H1 (cell line): Measurements from ENCODE around the gene LTBR. TPM values are rescaled to one million over a fixed set of nuclear protein-coding genes. Genes with fewer than 3 reads are reported as not detected.

ENCODE experiments used
- CTCF ChIA-PET: fragments of 300-600 bp; sonication (Branson Sonifier 250); formaldehyde crosslinking; loops from one replicate; lab custom pipeline; 2021; ENCODE audit not compliant: partially characterized antibody; lab: Charles Lee
- POLR2A ChIA-PET: fragments of 300-600 bp; sonication (Branson Sonifier 250); formaldehyde crosslinking; loops from one replicate; lab custom pipeline; 2021; ENCODE audit warnings: inconsistent platforms; ENCODE audit not compliant: partially characterized antibody; lab: Charles Lee
- DNase-seq, 2 experiments: peaks; one replicate each; pipeline versions ENCODE4 v3.0.0 to v3.0.0-alpha.2; 2010 to 2022; ENCODE audit warnings: low spot score in 2 of 2, low read depth in 1 of 2, mixed read lengths in 1 of 2
- FAIRE-seq: peaks from 2 replicates; lab custom pipeline; 2011; peaks lifted over from hg19 to GRCh38; lab: Jason Lieb, UNC
- H2AFZ ChIP-seq: 2 replicates; pipeline ENCODE4 v1.8.1; 2012; ENCODE audit warnings: low read length, inconsistent platforms
- H2AK5ac ChIP-seq: 2 replicates; pipeline ENCODE4 v1.6.1; 2013; ENCODE audit warnings: low read depth, low read length
- H2BK120ac ChIP-seq: replicated peaks from 2 replicates; pipeline ENCODE3; 2013; ENCODE audit warnings: low read depth, low read length, inconsistent platforms
- H2BK12ac ChIP-seq: 2 replicates; pipeline ENCODE4 v1.6.1; 2013; ENCODE audit warnings: low read depth, low read length
- H2BK15ac ChIP-seq: 2 replicates; pipeline ENCODE4 v1.6.1; 2013; ENCODE audit warnings: low read length
- H2BK20ac ChIP-seq: 2 replicates; pipeline ENCODE4 v1.6.1; 2013; ENCODE audit warnings: low read length
- H2BK5ac ChIP-seq: 2 replicates; pipeline ENCODE4 v1.6.1; 2013; ENCODE audit warnings: low read depth, low read length
- H3K14ac ChIP-seq: 2 replicates; pipeline ENCODE4 v1.6.1; 2013; ENCODE audit warnings: inconsistent platforms; ENCODE audit not compliant: insufficient read length
- H3K18ac ChIP-seq: 2 replicates; pipeline ENCODE4 v1.6.1; 2013; ENCODE audit warnings: low read length; ENCODE audit errors: extremely low read depth
- H3K23ac ChIP-seq: 2 replicates; pipeline ENCODE4 v1.6.1; 2013; ENCODE audit warnings: inconsistent platforms; ENCODE audit not compliant: insufficient read length
- H3K23me2 ChIP-seq: 2 replicates; pipeline ENCODE4 v1.6.1; 2013; ENCODE audit warnings: low read depth, low read length
- H3K27ac ChIP-seq: 2 replicates; pipeline ENCODE4 v1.6.1; 2011; ENCODE audit warnings: low read depth, low read length, inconsistent platforms
- H3K27me3 ChIP-seq, 4 experiments: replicated peaks in 1 of 4; 1 replicate in 1 of 4; 2 replicates in 3 of 4; pipeline versions ENCODE4 v1.6.1 to v1.8.1; 2011 to 2013; ENCODE audit warnings: low read length in 3 of 4, mild to moderate bottlenecking in 3 of 4, inconsistent platforms in 2 of 4, mixed read lengths in 2 of 4, moderate library complexity in 1 of 4; ENCODE audit not compliant: control insufficient read depth in 3 of 4, insufficient read depth in 3 of 4; ENCODE audit errors: extremely low read depth in 1 of 4
- H3K36me3 ChIP-seq, 4 experiments: 2 replicates each; pipeline versions ENCODE4 v1.6.1 to v1.8.1; 2011 to 2013; ENCODE audit warnings: mild to moderate bottlenecking in 4 of 4, low read length in 3 of 4, moderate library complexity in 2 of 4, control low read depth in 1 of 4, inconsistent platforms in 1 of 4; ENCODE audit not compliant: insufficient read depth in 4 of 4, control insufficient read depth in 2 of 4
- H3K4ac ChIP-seq: replicated peaks from 2 replicates; pipeline ENCODE3; 2013; ENCODE audit warnings: low read length, low read depth, mixed read lengths, inconsistent platforms; ENCODE audit not compliant: insufficient read length
- H3K4me1 ChIP-seq, 4 experiments: replicated peaks in 1 of 4; 1 replicate in 1 of 4; 2 replicates in 3 of 4; pipeline versions ENCODE4 v1.6.1 to v1.8.1; 2011 to 2013; ENCODE audit warnings: low read length in 3 of 4, inconsistent platforms in 2 of 4, mixed read lengths in 1 of 4; ENCODE audit not compliant: insufficient read depth in 4 of 4, control insufficient read depth in 3 of 4
- H3K4me2 ChIP-seq, 2 experiments: 2 replicates each; pipeline versions ENCODE4 v1.6.1 to v1.8.1; 2011 to 2013; ENCODE audit warnings: low read depth in 2 of 2, low read length in 2 of 2, control low read depth in 1 of 2, inconsistent platforms in 1 of 2, mild to moderate bottlenecking in 1 of 2; ENCODE audit not compliant: insufficient read depth in 1 of 2
- H3K4me3 ChIP-seq, 4 experiments: fragments of 200-600, 300-600 bp in 1 of 4; sonication (generic), shearing (Covaris generic), sonication (Bioruptor Twin) in 1 of 4; 2 replicates each; pipeline versions ENCODE4 v1.5.1 to v1.8.1; 2011 to 2016; ENCODE audit warnings: low read length in 4 of 4, low read depth in 3 of 4, control low read depth in 2 of 4, inconsistent platforms in 2 of 4, mild to moderate bottlenecking in 2 of 4, mixed read lengths in 1 of 4, moderate library complexity in 1 of 4; ENCODE audit not compliant: insufficient read depth in 2 of 4; ENCODE audit errors: extremely low read depth in 1 of 4
- H3K56ac ChIP-seq: replicated peaks from 2 replicates; pipeline ENCODE3; 2013; ENCODE audit warnings: low read depth, mild to moderate bottlenecking, mixed read lengths, low read length, inconsistent platforms; ENCODE audit not compliant: insufficient read length
- H3K79me1 ChIP-seq: 2 replicates; pipeline ENCODE4 v1.6.1; 2013; ENCODE audit warnings: low read depth, low read length, control low read depth
- H3K79me2 ChIP-seq, 2 experiments: 2 replicates each; pipeline versions ENCODE4 v1.6.1 to v1.8.1; 2012 to 2013; ENCODE audit warnings: low read length in 2 of 2, mild to moderate bottlenecking in 2 of 2, inconsistent platforms in 1 of 2; ENCODE audit not compliant: insufficient read depth in 2 of 2, control insufficient read depth in 1 of 2
- H3K9ac ChIP-seq, 4 experiments: replicated peaks in 1 of 4; 1 replicate in 1 of 4; 2 replicates in 3 of 4; pipeline versions ENCODE4 v1.6.1 to v1.8.1; 2011 to 2013; ENCODE audit warnings: low read depth in 3 of 4, low read length in 3 of 4, control low read depth in 2 of 4, mild to moderate bottlenecking in 2 of 4, moderate library complexity in 2 of 4, inconsistent platforms in 1 of 4; ENCODE audit errors: extremely low read depth in 1 of 4
- H3K9me3 ChIP-seq, 2 experiments: 2 replicates each; pipeline versions ENCODE4 v1.6.1 to v1.8.1; 2012 to 2013; ENCODE audit warnings: mild to moderate bottlenecking in 2 of 2, moderate library complexity in 2 of 2, control low read depth in 1 of 2, inconsistent platforms in 1 of 2, low read depth in 1 of 2, low read length in 1 of 2, mixed read lengths in 1 of 2; ENCODE audit not compliant: insufficient read depth in 2 of 2
- H4K20me1 ChIP-seq, 2 experiments: replicated peaks in 1 of 2; 2 replicates each; pipeline versions ENCODE3 to v1.8.1; 2011 to 2013; ENCODE audit warnings: inconsistent platforms in 2 of 2, low read length in 2 of 2, mild to moderate bottlenecking in 1 of 2; ENCODE audit not compliant: insufficient read depth in 2 of 2, control insufficient read depth in 1 of 2
- H4K5ac ChIP-seq: 2 replicates; pipeline ENCODE4 v1.6.1; 2013; ENCODE audit warnings: low read length, low read depth, mixed read lengths, inconsistent platforms; ENCODE audit not compliant: insufficient read length
- H4K8ac ChIP-seq: 2 replicates; pipeline ENCODE4 v1.8.0; 2013; ENCODE audit warnings: mild to moderate bottlenecking, moderate library complexity, low read length, inconsistent platforms; ENCODE audit not compliant: insufficient read depth; ENCODE audit errors: extremely low read depth
- H4K91ac ChIP-seq: replicated peaks from 2 replicates; pipeline ENCODE3; 2013; ENCODE audit warnings: low read length, mixed read lengths, inconsistent platforms; ENCODE audit not compliant: insufficient read length
- EP300 ChIP-seq, 2 experiments: IDR thresholded peaks; 1 replicate in 1 of 2; 2 replicates in 1 of 2; pipeline ENCODE4 v1.6.1; 2011 to 2012; ENCODE audit warnings: low read depth in 2 of 2, low read length in 2 of 2, mild to moderate bottlenecking in 2 of 2, borderline replicate concordance in 1 of 2, inconsistent platforms in 1 of 2, moderate library complexity in 1 of 2
- GTF2F1 ChIP-seq: IDR thresholded peaks from 2 replicates; pipeline ENCODE4 v1.6.1; 2012; ENCODE audit warnings: low read depth, low read length, improper control_type of control experiment, borderline replicate concordance
- POU5F1 ChIP-seq: IDR thresholded peaks from 2 replicates; pipeline ENCODE4 v1.6.1; 2011; ENCODE audit warnings: low read depth, mild to moderate bottlenecking, low read length, moderate library complexity
- YY1 ChIP-seq: IDR thresholded peaks from 2 replicates; pipeline ENCODE4 v1.6.1; 2011; ENCODE audit warnings: low read depth, mild to moderate bottlenecking, low read length
- ZNF274 ChIP-seq: IDR thresholded peaks from 2 replicates; pipeline ENCODE4 v1.7.0; 2012; ENCODE audit warnings: low read length, borderline replicate concordance; ENCODE audit errors: extremely low read depth
- WGBS, 2 experiments: shearing (Covaris generic) in 1 of 2; methylation state at CpG; one replicate each; pipeline versions ENCODE4 v1.1.6 to v1.1.7; 2013 to 2015; ENCODE audit warnings: low lambda C conversion rate in 2 of 2, mixed read lengths in 2 of 2, inconsistent platforms in 1 of 2, low coverage in 1 of 2, missing lambda C conversion rate in 1 of 2; ENCODE audit not compliant: insufficient replicate concordance in 2 of 2, insufficient coverage in 1 of 2, insufficient read length in 1 of 2; ENCODE audit errors: extremely low coverage in 1 of 2, missing lambda C conversion rate in 1 of 2; 5-methylcytosine and 5-hydroxymethylcytosine counted together
- long read RNA-seq, 2 experiments: library from RNA in 1 of 2; library from capped mRNA in 1 of 2; stranded (forward); transcript quantifications; one replicate each; pipeline ENCODE4 v2.0.0, GENCODE V29; 2021; ENCODE audit warnings: inconsistent platforms in 1 of 2
- polyA minus RNA-seq, 3 experiments: library from RNA; depleted of rRNA, polyadenylated mRNA; stranded (reverse); fragments of >200 nt; gene quantifications; 1 replicate in 2 of 3; 2 replicates in 1 of 3; pipeline ENCODE4 v1.2.3, GENCODE V29; 2011
- polyA plus RNA-seq, 7 experiments: library from polyadenylated mRNA; depleted of rRNA in 3 of 7; stranded (reverse) in 5 of 7; unstranded in 2 of 7; fragments of >200 nt in 5 of 7; fragments of 200-250 nt in 2 of 7; gene quantifications; 1 replicate in 5 of 7; 2 replicates in 1 of 7; 4 replicates in 1 of 7; pipeline versions ENCODE4 v1.2.1 to v1.2.3, GENCODE V29; 2011 to 2013; ENCODE audit warnings: missing spikeins in 2 of 7, mixed read lengths in 2 of 7
- total RNA-seq: library from RNA; stranded (reverse); fragmentation: NEBNext Ultra II Directional; extraction: Animal tissue kit (Norgen Biotek cat#: 25700); gene quantifications from 2 replicates; pipeline ENCODE4 v1.2.1, GENCODE V29; 2021
- TF ChIP-seq, protein P1 (sequence below): IDR thresholded peaks from 2 replicates; pipeline ENCODE4 v1.6.1; 2011; ENCODE audit warnings: low read length, improper control_type of control experiment

The LTBR gene
- total RNA-seq, result 6.3 and 6.7 TPM in 2 replicates
- polyA plus RNA-seq (2011; rRNA removed), result 5.1 and 9.2 TPM in 2 replicates
- polyA plus RNA-seq (2011; cell fraction: cytosol; rRNA removed), result 4.2 TPM
- polyA plus RNA-seq (2011; cell fraction: nucleus; rRNA removed), result 7.9 TPM
- polyA plus RNA-seq (2012, experiment 1 of 2), result 27.4 to 39.4 TPM (median 31.7 TPM) in 4 replicates
- polyA plus RNA-seq (2012, experiment 2 of 2), result 11.0 TPM
- 11.7 TPM for polyA plus RNA-seq (2013, experiment 1 of 2)
- 13.4 TPM for polyA plus RNA-seq (2013, experiment 2 of 2)
- polyA minus RNA-seq (2011; rRNA and poly(A)+ RNA removed), result 2.2 and 3.2 TPM in 2 replicates
- 3.6 TPM for polyA minus RNA-seq (2011; cell fraction: cytosol; rRNA and poly(A)+ RNA removed)
- polyA minus RNA-seq (2011; cell fraction: nucleus; rRNA and poly(A)+ RNA removed), result 7.4 TPM
- long read RNA-seq, experiment 1, partial matches to known transcripts, result 3 of 9 reads
- long read RNA-seq, experiment 1, other reads (novel, unspliced or antisense), result 4 of 9 reads
- long read RNA-seq, experiment 2, result 0 reads

DNA sequence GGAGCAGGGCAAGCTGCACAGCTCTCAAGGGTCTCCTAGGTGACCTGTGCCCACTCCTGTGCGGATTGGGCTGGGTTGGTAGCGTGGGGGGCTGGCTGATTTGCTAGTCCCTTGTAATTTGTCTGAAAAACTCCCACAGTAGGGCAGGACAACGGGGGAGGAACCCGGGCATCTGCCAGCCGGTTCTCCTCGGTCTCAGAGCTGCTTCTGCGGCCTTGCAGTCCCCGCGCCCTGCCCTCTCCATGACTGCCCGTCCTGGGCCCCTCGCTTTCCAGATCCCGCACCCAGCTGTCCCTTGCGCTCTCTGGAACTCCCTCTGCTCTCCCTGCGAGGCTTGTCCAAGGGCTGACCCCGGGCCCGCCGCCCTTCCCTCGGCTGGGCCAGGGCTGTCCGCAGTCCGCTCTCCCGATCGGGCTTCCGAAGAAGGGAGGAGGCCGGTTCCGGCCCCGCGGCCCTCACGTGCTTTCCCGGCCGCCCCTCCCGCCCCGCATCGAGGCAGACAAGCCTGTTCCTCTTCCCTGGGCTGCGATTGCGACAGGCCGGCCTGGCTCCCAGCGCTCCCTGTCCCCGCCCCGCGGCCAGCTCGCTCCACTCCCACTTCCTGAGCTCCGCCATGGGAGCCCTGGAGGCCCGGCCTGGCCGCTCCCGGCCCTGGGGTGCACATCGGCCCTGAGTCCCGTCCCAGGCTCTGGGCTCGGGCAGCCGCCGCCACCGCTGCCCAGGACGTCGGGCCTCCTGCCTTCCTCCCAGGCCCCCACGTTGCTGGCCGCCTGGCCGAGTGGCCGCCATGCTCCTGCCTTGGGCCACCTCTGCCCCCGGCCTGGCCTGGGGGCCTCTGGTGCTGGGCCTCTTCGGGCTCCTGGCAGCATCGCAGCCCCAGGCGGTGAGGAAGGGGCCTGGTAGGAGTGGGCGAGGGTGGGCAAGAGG, at the start of gene LTBR:
LTBR (plus strand) TSS at position 591 of the 927 bp plus-strand sequence; CDS start at position 788, 197 bp downstream.
- Histone ChIP-seq H4K20me1 (no peaks in the 10 kb centered on the region), H3K4ac (peak within 1 kb of the TSS; percentile 62), H2BK5ac (peak within 1 kb of the TSS; percentile 73; the same call in 1 of the 2 replicates), H4K91ac (peak within 1 kb of the TSS; percentile 92), H3K27me3 (peaks cover 0 to 26% (median 20%) of the 10 kb centered on the region in 4 experiments; a peak in 6 of 7 replicates), H3K23me2 (peaks cover 1% of the 10 kb centered on the region; the same call in 1 of the 2 replicates), H4K8ac (peak within 1 kb of the TSS; percentile 97), H2AFZ (peak within 1 kb of the TSS; percentile 85), H2BK12ac (peak within 1 kb of the TSS; percentile 97), H3K4me1 (peaks cover 0 to 27% (median 20%) of the 10 kb centered on the region in 4 experiments; a peak in 6 of 7 replicates), H3K79me1 (no peaks in the 10 kb centered on the region), H3K79me2 (no peaks in the 10 kb centered on the region), H2AK5ac (peak within 1 kb of the TSS; percentile 92), H3K56ac (no peak within 1 kb of the TSS), H2BK20ac (peak within 1 kb of the TSS; percentile 88), H2BK120ac (peak within 1 kb of the TSS; percentile 57), H3K9ac (peak within 1 kb of the TSS in 1 of 4 experiments; percentile 20; a peak in 1 of 7 replicates), H4K5ac (no peak within 1 kb of the TSS), H3K36me3 (no peaks in the 10 kb centered on the region), H3K4me2 (peak within 1 kb of the TSS; percentile 22 to 38; a peak in 3 of 4 replicates), H3K23ac (no peak within 1 kb of the TSS), H3K18ac (peak within 1 kb of the TSS; percentile 87), H3K4me3 (peak within 1 kb of the TSS in 1 of 4 experiments; percentile 37; a peak in 2 of 8 replicates), H3K27ac (no peak within 1 kb of the TSS), H2BK15ac (peak within 1 kb of the TSS; percentile 83; the same call in 1 of the 2 replicates), H3K9me3 (no peaks in the 10 kb centered on the region), H3K14ac (peak within 1 kb of the TSS; percentile 35)
- ChIA-PET POLR2A (interaction anchor here (0.7 to 6.8 kb wide), 18 partner anchors 7 to 184 kb away, joined by 3 to 57 read pairs (median 6); partner anchors contain the start of genes GAPDH, NOP2, SCNN1A and TAPBPL), CTCF (interaction anchor here (0.6 to 3.0 kb wide), 9 partner anchors 9 to 1523 kb away, joined by 3 to 19 read pairs (median 4); partner anchors contain the start of gene SCNN1A)
- WGBS, 2 experiments, result 42% methylated on average over 38 of the region's 62 CpGs; no CpG with 5 or more reads in 1 of the 2 experiments
- DNase-seq (peak in 1 of 2 experiments; percentile 85), FAIRE-seq (no peak)
- TF ChIP-seq YY1 (0 out of 2 replicates have a peak, but pooled peaks have one; percentile 6), ZNF274 (no peak), EP300 (IDR thresholded peaks at IDR 0.05; ENCODE audit: borderline replicate concordance in 1 of 2, low read depth in 2 of 2, low read length in 2 of 2) (no peak), POU5F1 (no peak), GTF2F1 (no peak)
- TF ChIP-seq, protein P1, sequence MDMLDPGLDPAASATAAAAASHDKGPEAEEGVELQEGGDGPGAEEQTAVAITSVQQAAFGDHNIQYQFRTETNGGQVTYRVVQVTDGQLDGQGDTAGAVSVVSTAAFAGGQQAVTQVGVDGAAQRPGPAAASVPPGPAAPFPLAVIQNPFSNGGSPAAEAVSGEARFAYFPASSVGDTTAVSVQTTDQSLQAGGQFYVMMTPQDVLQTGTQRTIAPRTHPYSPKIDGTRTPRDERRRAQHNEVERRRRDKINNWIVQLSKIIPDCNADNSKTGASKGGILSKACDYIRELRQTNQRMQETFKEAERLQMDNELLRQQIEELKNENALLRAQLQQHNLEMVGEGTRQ, result no peak; the same call in 1 of the 2 replicates
